HG02938 (cell line): ENCODE data around the gene JPH2.

Source experiments
- ATAC-seq: cut with Tn5 transposase; IDR thresholded peaks from one replicate; pipeline ENCODE4 v1.9.1; 2021; ENCODE audit warnings: mild to moderate bottlenecking, moderate library complexity; ENCODE audit not compliant: unreplicated experiment

JPH2 gene

DNA sequence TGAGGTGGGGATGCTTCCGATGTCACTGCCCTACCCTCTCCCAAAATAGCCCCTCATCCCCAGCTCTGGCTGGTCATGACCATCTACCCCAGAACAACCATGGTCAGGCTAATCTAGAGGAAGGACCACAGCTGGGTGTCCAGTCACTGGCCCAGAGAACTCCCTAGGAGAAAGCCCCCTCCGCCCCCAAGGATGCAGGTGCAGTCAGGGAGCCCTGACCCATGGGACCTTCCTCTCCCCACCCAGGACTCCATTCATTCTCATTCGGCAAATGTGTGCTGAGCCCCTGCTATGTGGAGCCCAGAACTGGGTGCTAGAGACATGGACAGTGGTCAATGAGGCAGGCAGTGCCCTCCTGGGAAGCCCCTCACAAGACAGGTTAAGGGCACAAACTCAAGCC is 60.5 kb downstream of the JPH2 start:
- ATAC-seq = no peak

DNA sequence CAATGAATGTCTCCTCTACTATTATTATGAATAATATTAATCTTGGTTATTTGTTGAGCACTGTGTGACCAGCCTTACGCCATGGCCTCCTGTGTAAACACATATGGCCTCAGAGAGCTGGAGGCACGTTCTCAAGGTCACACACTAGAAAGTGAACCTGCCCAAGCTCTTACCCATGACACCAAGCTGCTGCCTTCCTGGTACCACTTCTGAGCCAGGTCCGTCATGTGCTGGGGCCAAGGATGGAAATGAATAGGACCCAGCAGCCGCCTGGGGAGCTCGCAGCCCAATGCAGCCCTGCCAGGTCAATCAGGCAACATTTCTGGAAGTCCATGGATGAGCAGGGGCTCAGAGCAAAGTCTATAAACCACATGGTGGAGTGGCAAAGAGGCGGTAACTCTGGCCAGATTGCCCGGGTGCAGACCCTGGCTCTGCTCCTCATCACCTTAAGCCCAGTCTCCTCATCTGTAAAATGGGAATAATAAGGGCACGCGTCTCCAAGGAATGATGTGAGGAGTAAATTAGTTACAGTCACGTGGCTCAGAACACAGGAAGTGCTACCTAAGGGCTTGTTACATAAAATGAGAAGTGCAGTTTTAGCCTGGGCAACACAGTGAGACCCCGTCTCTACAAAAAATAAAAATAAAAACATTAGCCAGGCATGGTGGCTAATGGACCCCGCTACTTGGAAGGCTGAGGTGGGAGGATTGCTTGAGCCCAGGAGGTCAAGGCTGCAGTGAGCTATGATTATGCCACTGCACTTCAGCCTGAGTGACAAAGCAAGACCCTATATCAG is 61.5 kb downstream of the JPH2 start:
- no peak for ATAC-seq

DNA sequence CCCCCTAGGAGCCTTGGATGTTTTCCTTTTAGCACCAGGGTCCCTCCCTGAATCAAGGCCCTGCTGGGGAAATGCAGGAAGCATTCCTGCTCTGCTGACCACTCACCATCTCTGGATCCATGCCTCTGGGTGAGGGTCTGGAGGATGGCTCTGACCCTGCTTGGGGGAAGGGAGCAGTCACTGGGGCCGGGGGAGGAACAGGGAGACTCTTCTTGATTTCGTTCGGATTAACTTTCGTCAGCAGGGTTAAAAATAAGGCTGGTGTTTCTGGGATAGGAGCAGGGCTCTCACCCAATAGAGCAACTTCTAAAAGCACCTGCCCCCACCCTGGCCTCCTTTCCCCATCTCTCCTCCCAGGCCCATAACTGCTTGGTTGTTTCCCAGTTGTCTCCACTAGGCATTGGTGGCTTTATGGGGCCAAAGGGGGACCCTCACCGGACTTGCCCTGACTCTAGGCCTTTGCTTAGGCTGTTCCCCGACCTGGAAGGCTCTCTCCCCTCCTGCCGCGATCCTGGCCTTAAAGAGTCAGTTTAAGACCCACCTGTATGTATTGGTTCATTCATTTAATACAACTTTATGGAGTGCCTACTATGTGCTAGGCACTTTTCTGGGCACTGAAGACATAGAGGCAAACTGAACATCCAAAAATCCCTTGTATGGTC is 63.0 kb downstream of the JPH2 start:
- ATAC-seq = no peak

DNA sequence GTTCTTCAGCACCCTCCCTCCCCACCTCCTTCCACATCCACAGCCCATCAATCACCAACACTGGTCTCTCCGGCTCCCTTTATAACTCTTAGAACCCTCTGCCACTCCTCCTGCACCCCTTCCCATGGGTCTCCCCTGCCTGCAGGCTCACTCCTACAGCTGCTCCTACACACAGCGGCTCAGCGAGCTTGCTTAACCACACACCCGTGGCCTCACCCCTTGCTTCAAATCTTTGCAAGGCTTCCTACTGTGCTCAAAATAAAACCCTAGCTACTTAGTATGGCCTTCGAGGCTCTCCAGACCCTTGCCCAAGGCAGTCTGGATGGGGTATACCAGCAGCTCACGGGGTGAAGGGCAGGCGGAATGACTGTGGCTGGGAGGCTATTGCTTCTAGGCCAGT is 63.7 kb downstream of the JPH2 start:
- no peak for ATAC-seq

DNA sequence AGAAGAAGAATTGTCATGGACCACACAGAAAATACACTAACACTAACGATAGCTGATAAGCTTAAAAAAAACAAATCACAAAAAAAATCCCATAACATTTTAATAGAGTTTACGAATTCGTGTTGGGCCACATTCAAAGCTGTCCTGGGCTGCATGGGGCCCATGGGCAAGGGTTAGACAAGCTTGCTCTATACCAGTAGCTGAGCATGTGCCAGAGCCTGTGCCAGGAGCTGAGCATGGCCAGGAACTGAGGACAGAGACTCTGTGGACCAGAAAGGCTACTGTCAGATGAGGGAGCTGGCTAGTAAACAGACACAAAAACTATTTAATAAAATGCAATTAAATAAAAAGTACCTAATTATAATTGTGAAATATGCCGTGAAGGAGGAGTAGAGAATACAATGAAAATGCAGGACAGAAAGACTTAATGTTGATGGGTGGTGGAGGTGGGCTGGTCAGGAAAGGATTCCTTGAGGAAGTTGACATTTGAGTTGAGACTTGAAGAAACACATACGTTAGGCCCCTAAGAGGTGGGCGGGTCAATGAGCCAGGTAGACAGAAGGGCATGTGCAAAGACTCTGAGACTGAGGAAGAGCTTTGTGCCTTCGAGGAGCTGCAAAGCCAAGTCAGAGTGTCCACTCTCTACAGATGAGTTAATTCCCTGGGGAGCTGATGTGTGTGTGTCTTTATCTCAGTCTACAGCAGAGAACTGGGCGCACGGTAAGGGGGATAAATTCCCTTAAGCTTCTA is 66.1 kb downstream of the JPH2 start:
- ATAC-seq = no peak

DNA sequence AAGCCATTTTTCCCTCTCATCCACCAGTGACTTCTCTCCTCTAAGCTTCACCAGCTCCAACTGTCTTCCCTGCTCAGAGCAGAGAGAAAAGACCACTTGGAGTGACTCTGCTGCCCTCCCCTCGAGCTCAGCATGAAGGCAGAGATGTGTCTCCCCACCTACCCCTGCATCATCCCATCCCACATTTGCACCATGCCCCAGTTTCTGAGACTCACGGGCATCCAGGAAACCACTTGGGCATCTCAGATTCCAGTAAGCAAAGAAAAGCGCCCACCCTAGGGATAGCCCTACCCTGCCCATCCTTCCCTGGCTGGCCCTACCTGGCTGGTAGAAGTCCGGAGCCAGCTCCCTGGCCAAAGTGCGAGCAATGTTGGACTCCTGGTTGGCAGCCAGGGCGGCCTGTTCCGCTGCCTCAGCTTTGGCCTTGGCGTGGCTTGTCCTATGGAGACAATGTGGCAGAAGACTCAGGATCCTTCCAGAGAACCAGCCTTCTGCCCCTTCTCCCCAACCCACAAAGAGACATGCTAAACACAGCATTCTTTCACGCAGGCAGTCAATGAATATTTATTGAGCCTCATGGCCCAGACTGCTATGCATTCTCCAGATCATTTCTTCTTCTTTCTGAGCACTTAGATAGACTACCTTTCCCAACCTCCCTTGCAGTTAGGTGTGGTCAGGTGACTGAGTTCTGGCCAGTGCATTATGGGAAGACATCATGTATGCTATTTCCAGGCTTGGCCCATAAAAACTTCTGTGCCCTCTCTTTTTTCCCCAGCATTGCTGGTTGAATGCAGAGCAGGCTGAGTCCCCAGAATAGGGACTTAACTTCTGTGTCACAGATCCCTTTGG is 68.6 kb downstream of the JPH2 start:
- ATAC-seq = no peak

DNA sequence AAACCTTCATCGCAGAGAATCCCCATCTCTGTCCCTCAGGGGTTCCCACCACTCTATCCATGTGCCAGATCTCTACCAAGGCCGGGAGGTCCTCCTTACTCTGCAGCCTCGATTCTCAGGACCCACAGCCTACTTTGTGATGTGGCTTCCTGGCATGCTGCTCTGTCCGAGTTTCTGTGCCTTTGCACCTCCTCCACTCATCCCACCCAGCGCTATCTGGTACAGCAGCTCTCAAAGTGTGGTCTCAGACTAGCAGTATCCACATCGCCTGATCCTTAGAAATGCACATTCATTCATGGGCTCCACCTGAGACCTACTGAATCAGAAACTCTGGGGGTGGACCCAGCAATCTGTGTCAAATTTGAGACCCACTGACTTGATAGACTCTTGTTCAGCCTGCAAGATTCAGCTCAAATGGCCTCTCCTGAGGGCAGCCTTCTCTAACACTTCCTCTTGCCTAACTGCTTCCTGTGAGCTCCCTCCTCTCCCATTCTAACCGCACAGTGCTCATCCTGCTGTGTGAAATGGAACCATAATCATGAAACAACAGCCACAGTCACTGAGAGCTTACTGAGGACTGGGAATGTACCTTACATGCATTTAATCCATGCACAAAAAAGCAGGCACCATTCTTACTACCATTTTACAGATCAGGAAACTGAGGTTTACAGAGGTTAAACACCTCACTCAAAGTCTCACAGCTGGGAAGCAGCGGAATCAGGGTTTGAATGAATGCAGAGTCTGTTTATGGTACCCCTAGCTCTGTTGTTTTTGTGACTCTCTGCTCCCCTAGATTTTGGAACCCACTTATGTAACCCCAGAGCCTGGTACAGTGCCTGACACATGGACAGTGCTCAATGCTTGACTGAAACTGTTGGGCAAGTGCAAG is 69.4 kb downstream of the JPH2 start:
- ATAC-seq = no peak

DNA sequence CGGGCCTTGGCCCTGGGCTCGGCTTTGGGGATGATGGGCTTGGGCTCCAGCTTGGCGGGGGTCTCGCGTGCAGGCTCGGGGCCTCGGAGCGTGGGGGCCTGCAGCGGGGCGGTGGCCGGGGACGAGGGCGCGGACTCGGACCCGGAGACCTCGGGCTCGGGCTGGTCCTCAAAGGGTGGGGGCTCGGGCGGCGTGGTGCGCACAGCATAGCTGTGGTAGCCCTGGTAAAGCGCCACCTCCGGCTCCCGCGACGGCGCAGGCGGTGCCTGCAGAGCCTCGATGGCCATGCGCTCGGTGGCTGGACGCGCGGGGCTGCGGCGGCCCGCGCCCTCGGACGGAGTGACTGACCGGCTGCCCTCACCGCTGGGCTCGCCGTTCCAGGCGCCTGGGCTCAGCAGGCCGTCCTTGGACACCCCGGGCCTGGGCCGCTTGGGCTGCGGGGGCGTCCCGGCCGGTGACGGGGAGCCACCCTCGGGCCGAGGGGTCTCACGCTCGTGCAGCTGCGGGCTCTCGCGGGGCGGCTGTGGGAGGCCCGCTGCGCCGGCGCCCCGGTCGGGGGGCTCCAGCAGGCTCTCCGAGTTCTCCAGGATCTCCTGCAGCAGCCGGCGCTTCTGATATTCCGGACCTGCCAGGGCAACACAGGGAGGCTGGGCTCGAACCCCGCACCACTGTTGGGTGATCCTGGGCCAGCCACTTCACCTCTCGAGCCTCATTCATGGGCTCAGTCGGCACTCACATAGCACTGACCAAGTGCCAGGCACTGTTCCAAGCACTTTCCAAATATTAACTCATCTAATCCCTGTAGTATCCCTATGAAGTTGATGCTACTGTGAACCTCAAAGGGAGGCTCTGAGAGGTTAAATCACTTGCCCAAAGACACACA is 71.0 kb downstream of the JPH2 start:
- no peak for ATAC-seq

DNA sequence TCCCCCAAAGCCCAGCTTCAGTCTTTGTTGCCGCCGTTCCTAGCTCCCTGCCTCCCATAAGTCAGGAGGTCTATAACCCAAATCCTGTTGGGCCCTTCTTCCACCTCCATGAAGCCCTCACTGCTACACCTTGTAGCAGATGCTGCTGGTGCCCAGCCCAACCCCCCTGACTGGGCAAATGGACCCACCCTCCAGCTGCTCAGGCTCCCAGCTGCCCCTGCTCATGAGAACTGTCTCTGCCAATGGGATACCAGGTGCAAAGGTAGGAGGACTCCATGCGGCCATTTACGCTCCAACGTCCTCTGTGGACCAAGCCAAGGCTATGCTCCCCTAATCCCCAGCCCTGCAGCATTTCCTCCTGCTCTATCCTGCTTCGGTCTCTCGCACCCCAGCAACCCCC is 71.8 kb downstream of the JPH2 start:
- no peak for ATAC-seq

DNA sequence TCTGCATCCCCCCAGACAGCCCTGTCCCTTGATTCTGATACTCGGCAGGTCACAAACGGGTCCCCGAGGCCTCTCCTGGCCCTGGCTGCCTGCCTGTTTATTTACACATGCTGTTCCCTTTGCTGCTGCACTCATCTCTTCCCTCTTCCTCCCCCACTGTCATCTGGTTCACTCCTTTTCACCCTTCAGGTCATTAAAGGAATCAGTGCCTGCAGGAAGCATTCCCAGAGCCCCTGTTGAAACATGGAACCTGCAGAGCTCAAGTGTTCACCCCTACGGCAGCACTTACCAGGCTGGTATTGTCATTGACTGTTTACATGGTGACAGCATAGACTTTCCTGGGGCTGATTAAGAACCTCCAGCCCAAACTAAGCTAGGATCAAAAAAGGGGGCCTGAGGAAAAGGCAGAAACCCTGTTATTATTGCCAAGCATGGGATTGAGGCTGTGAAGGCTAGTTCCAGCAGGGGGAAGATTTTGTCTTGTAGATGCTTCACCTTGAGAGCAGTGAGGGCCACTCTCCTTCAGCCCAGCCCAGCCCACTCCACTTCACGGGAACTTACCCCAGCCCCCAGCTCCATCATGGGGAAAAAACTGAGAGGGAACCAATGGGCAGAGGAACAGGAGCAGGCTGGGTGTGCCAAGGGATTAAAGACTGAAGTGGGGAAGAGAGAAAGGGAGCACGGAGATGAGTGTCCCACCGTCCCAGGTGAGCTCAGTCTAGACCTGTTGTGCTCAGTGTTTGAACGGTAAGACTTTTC is 73.2 kb downstream of the JPH2 start:
- ATAC-seq = no peak

DNA sequence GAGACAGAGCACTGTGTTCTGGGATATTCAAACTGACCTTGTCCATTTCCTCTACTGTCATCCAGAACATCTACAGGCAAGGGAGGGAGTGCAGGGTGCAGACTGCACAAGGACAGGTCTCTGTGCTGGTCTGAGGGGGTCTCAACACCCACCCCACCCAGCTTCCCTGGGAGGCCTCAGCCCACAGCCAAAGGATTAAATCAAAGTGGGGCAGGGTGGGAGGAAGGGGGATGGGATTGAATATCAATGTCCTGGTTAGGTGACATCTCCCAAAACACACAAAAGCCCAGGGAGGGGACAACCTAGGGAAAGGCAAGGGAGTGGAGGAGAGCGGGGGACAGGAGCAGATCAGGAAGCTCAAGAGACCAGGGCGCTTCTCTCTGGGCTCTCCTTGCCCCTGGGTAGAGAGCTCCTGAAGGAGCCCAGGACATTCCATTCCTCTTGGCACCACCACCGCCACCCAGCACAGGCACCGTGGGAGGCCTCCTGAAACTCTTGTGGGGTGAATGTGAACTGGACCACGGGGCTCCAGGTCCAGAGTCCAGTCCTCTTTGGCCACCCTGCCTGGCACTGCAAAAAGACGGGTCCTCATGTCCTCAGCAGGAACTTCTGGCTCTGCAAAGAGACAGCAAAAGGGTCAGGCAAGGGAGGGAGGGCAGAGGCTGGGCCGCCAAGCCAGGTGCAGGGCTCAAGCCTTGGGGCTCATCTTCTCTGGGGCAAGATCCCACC is 73.9 kb downstream of the JPH2 start:
- ATAC-seq = no peak

DNA sequence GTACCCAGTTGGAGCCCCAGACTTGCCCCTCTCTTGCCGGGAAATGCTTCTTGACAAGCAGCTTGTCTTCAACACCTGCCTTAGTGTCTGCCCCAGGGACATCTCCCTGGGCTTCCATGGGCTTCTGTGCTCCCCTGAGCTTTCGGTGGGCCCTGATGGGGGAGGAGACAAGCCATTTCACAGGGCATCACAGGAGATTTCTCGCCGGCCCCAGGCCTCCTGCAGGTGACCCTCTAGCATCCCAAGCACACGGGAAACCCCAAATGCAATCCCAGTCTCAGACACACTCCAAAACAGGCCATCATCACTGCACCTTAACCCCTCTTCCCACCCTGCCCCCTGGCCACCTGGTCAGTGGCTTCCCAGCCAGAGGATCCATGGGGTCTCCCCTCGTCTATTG is 74.5 kb downstream of the JPH2 start:
- ATAC-seq = no peak

DNA sequence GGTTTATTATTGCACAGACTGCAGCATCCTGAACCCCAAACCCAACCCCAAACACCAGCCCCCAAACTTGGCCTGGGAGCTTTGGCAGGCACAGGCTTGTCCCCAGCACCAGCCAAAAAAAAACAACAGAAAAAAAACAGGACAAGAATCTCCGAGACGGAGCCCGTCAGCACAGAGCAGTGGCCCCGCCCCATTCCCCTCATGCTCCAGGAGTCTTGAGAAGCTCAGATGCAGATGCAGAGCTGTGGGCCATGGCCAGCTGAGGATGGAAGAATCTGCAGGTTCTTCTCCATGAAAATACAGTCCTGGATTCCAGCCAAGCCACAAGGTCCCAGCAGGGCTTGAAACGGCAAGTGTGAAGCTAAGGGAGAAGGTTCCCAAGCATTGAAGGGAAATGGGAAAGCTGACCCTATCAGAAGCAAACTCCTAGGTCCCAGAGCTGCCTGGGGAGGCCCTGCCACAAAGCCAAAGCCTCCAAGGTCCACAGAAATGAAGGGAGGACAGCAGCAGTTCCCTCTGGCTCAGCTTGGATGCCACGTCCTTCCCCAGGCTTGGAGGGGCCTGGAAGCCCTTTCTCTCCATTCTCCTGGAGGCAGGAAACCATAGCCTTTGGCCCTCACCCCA is 75.2 kb downstream of the JPH2 start:
- ATAC-seq = no peak

DNA sequence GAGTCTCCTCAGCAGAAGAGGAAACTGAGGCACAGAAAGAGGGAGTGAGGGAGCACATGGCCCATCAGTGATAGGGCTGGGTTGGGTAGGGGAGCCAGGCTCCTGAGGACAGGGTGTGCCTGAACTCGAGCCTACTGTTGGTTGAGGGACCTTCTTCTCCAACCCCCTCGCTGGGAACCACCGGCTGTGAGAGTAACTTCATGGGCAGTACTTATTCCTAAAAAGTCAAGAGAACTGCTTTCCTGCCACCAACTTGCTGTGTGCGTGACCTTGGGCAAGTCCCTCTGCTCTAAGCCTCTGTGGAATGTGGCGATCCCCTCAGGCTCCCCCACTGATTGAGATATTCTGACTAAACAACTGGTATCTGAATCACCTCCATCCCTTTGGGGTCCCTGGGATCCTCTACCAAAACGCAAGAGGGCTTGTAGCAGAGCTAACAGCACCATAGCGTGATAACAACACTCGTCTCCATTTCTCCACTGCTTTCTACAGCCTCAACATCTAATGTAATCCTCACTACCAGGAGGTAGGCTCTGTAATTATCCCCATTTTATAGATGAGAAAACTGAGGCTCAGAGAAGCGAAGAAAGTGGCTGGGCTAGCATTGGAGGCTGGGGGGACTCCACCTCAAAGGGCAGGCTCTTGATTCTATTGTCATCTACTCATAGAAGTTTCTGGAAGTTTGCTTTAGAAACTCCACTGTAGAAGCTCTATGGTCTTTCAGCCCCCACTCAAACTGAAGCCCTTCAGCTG is 76.0 kb downstream of the JPH2 start:
- ATAC-seq = no peak

DNA sequence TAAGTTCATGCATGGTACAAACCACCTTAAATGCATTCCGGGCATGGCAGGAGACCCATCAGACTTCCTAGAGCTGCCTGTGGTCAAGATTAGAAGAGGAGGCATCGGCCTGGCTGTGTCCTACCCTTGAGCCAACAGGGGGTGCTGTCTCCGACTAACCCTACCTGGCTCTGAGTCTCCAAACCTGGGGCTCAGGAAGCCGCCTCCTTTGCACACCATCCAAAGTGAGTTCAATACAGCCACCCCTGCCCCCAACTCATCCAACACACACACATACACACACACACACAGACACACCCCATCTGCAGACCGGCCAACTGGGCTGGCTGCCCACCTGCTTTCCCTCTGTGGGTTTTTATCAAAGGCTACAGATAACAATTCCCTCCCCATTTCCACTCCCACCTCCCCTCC is 77.0 kb downstream of the JPH2 start:
- no peak for ATAC-seq

DNA sequence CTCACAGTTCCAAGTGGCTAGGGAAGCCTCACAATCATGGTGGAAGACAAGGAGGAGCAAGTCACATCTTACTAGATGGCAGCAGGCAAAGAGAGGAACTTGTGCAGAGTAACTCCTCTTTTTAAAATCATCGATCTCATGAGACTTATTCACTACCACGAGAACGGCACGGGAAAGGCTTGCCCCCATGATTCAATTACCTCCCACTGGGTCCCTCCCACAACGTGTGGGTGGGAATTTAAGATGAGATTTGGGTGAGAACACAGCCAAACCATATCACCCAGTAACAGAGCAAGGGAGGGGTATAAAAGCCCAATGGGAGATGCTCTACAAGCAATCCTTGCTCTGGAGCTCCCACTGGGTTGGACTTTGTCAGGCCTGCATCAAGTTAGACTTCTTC is 80.4 kb downstream of the JPH2 start:
- ATAC-seq = no peak
